H1 (cell line): Measurements from ENCODE around the gene KCNJ3.

Experiments
- BCL11A ChIP-seq, 2 experiments: IDR thresholded peaks; one replicate each; pipeline ENCODE4 v1.6.1; 2011; ENCODE audit warnings: low read depth in 2 of 2, low read length in 2 of 2, mild to moderate bottlenecking in 2 of 2
- POLR2A ChIP-seq, 2 experiments: IDR thresholded peaks; 1 replicate in 1 of 2; 2 replicates in 1 of 2; pipeline ENCODE4 v1.6.1; 2011; ENCODE audit warnings: low read depth in 2 of 2, low read length in 2 of 2, mild to moderate bottlenecking in 2 of 2; ENCODE audit errors: control extremely low read depth in 1 of 2

DNA sequence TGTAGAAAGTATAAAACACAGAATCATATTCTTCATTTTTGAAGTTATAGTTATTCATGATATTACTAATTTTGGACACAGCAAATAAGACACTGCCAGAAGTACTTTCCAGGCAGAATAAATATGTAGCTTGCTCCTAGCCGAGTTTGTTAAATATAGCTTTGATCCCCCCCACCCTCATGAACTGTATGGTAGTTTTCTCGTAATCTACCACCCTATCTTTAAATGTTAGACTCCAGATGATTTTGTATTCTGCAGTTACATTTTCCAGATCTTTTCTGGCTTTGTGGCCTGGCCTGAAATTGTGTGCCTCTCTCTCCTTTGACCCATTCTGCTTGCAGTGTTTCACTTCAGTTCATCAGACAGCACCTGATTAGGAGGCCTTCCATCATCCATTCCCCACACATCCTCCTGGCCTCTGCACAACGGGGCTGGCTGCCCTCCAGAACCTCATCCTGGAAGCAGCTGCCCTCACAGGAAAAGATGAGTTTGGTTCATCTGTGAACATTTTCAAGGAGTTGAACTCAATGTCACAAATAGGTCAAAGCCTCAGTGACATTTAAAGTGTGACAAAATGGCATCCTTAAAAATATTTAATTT, 4.7 kb upstream of the KCNJ3 start:
- TF ChIP-seq POLR2A (IDR thresholded peaks at IDR 0.05; ENCODE audit: control extremely low read depth in 1 of 2, low read depth in 2 of 2, low read length in 2 of 2) (no peak), BCL11A (IDR thresholded peaks at IDR 0.05; ENCODE audit: low read depth in 2 of 2, low read length in 2 of 2) (no peak)
